Amygdala (tissue), 56 donors: ENCODE data around the gene SLC66A1.

Experiments used
- DNase-seq, 56 donors: peaks; one replicate each; lab custom pipeline; 2025; lab: John Stamatoyannopoulos, UW

Gene SLC66A1

DNA sequence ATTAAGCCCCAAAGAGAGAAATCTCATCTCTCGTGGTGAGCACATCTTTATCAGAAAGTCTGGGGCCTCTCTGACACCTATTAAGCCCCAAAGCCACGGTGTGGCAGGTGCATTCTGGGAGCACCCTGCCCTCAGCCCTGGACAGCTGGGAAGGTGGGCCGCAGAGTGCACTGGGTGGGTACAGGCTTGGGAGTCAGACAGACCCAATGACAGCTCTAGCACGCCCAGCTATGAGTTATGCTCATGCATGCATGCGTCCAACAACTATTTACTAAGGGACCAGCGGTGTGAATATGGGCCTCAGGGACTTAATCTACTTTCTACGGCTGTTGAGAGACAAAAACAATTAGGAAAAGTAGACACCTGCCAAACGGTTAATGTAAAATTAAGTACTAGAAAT lies 46.6 kb downstream of the SLC66A1 start:
- no peak for DNase-seq

DNA sequence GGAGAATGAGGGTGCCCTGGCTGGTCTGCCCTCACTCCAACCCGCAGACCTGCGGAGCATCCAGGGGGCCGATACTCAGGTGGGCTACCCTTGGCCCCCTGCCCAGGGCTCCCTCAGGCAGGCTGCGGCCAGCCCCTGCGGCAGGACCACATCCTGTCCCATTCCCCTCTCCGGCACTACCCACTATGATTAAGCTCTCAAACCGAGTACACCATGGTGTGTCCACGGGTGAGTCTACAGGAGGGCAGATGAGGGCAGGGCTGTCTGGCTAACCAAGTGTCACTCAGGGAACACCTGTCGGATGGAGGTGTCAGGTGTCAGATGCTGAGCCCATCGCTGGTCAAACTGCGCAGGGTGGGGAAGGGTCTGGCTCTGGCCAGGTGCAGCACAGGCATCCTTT lies 47.2 kb downstream of the SLC66A1 start:
- no peak for DNase-seq

DNA sequence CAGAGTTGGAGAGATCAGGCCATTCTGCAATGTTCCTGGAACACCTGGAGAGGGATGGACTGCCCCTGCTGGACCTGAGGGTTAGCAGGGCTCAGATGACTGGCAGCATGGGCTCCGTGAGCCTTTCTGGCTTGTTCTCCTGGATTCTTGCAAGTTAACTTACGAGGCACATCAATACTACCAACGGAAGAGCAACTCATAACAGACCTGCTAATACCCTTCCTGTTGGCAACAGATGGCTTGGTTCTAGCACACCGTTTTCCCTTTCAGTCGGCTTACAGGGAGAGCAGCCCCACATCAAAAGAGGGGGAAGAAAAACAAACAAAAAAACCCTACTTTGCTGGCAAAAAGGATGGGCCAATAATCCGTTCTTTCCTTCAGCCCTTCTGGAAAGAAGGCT lies 47.9 kb downstream of the SLC66A1 start:
- DNase-seq: no peak

DNA sequence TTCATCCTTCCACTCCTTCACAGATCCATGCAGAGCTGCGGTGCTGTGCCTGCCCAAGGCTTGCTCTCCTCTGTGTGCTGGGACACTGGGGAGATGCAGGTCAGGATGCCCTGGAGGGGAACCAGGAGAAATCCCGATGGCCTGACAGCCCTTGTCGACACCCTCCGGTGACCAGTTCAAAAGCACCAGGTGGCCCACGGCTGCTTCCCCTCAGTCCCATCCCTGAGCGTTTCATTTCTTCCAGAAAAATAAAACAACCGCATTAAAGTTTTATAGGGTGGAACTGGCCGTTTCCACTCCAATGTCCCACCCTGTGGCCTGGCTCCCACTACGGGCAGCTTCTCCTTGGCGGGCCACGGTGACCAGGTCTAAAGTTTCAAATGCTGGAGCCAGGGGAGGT lies 48.3 kb downstream of the SLC66A1 start:
- no peak for DNase-seq

DNA sequence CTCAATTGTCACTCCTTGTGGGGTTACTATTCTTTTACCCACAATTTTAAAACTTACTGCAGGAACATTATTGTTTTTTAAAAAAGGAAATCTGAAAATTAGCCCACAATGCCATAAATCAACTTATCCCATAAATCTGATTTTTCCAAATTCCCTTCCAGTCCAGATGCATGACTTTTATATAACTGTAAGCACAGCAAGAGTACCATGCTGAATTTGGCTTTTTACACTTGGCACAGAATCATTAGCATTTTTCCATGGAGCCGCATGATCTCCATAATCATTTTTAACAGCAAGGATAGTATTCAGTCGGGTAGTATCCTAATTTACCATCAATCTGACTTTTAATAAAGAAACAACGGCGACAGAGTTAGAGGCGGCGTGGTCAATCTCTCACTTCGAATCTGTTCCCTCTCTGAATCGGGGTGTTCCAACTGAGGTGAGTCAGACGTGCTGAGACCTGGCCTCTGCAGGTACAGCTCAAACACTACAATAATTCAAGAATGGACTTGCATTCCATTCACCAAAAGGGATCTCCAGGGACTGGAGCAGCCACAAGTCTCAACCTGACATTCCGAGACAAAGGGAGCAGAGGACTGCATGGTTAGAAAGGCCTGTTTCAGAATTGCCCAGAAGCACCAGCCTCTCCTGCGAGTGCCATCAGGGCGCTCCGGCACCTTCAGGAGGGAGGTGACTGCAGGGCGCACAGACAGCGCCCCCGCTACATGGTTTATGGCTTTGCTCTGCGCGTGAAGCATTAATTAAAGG lies 48.9 kb downstream of the SLC66A1 start:
- no peak for DNase-seq

DNA sequence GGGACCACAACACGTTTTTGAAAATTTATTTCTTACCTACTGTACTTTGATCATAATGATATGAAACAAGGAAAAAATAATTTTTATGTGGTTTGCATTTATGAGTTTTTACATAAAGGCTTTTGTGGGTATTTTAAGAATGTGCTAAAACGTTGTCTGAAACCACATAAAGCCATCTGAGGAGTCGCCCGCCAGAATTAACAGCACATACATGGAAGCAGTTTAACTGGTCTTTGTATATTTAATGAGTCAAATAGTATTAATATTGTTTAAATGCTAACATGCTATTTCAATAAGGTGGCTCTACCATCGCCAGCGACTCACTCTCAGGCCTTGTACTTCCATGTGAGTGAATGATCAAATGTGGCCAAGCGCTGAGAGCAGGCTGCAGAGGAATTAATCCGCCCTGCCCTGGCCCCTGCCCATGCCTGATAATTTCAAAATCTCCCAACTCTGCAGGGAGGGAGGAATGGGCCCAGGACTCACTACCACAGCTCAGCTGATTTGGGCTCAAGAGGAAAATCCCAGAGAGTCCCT lies 49.6 kb downstream of the SLC66A1 start:
- DNase-seq: no peak

DNA sequence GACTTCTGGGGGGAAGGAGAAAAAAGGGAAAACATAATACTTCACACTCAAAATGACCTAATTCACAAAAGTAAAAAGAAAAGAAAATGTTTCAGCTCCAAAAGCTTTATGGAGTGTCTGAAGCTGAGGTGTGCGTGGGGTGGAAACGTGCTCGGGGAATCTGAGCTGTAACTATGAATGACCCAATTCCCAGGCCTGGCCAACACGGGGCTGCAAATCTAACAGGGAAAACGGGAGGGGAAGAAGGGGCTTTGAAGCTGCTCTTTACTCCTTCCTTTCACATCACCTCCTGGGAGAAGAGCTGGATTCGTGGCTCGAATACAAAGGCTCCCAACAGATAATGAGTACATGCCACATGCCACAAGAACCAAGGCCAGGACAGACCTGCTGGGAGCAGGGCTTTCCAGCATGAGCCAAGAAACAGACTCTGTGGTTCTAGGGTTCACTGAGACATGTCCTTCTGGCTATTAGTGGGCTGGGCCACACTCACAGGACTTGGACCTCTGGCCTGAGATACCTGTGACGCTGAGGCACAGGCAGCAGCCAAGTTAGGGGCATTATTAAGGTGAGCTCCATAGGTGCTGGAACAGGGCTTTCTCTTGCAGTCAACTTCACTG lies 51.5 kb downstream of the SLC66A1 start:
- DNase-seq: no peak

DNA sequence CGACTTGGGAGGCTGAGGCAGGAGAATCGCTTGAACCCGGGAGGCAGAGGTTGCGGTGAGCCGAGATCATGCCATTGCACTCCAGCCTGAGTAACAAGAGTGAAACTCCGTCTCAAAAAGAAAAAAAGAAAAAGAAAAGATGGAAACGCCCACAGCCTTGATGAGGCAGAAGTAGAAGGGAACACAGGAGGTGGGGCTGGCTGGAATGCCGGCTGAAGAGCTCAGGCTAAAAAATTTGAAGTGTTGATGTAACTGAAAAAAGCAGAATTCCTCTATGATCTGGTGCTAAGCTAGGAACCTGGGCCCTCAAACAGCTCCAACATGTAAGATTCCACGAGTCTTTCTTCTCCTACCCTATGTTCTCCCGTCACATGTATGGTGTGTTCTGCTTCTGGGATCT lies 53.6 kb downstream of the SLC66A1 start:
- DNase-seq: no peak

DNA sequence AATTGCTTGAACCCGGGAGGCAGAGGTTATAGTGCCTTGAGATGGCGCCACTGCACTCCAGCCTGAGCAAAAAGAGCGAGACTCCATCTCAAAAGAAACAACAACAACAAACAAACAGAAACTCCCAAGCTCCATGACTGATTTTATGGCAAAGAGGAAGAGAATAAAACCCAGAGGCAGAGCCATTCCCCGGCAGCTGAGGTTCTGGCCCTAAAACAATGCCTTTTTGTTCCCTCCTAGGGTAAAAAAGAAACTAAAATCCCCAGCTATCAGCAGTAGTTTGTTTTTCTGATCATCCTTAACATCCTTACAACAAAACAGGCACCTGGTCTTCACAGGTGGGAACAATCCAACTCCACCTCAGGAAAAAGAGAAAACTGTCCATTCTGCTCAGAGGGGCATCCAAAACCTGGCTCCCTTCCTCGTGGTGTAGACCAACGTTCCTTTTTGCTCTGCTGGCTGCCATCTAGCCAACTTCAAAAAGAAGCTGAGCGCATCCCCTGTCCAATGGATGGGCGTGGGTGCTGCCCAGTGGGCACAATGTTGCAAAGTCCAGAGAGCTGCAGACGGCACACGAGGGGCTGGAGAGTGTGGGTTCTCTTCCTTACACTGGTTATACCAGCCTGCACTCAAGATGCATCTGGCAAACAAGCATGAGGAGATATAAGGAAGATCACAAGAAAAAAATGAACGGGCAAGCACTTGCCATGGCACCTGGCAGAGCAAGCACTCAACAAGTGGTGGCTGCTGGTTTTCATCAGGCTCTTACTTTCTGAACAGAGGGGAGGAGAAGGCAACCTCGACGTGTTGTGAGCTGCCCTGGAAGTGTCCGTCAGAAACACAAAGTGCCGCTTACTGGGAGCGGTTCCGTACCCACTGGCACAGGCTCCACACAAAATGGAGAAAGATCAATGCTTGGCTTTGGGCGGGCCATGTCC lies 54.7 kb downstream of the SLC66A1 start:
- peak in 7 of 56 donors; percentile 9 to 41 (median 17) for DNase-seq

DNA sequence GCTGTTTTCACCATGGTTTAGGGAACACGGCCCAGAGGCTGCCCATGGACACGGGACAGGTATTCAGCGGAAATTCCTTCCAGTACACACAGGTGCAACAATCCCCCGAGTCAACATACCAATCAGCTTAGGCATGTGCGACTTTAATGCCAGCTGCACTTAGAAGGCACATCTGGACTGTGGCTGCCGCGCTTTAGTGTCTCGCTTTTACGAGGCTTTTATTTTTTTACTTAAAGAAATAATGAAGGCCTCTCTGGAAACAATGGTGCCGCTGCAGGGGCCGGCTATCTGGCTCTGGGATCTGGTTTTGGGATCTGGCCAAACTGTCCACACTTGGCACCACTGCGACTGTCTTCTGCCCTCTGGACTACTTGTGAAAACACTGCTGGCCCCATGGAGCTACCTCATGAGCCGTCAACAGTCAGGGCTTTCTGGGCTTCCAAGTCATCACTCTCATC lies 55.5 kb downstream of the SLC66A1 start:
- DNase-seq: peak in 4 of 56 donors; percentile 11 to 59 (median 27)

DNA sequence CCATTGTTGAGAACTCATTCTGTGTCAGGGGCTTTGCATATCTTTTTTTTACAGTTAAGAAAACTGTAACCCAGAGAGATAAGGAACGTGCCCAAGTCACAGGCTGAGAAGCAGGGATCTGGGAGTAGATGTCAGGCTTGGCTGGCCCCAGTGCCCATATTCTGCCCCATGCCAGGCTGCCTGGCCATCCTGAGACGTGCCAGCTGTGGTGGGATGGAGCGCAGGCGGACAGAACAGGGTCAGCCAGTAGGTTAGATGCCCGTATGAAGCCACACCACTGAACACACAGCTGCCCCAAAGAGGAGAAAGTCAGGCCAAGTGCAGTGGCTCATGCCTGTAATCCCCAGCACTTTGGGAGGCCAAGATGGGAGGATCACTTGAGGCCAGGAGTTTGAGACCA lies 55.9 kb downstream of the SLC66A1 start:
- no peak for DNase-seq

DNA sequence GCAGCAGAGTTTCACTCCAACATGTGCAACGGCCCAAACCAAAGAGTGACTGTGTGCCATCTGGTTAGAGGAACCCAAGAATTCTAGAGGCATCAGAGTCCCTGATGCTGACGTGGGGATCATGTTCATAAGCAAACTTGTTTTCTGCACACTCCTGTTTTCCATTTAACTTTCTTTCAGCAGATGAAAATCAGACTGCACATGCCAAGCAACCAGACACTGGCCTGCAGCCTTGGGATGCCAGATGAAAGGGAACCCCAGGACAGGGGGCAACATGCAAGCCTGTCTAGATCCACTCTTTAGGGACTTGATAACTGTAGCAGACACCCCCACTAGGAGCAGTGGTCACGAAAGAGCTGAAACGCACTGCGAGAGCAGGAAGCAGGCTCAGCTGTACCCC lies 56.8 kb downstream of the SLC66A1 start:
- DNase-seq: no peak

DNA sequence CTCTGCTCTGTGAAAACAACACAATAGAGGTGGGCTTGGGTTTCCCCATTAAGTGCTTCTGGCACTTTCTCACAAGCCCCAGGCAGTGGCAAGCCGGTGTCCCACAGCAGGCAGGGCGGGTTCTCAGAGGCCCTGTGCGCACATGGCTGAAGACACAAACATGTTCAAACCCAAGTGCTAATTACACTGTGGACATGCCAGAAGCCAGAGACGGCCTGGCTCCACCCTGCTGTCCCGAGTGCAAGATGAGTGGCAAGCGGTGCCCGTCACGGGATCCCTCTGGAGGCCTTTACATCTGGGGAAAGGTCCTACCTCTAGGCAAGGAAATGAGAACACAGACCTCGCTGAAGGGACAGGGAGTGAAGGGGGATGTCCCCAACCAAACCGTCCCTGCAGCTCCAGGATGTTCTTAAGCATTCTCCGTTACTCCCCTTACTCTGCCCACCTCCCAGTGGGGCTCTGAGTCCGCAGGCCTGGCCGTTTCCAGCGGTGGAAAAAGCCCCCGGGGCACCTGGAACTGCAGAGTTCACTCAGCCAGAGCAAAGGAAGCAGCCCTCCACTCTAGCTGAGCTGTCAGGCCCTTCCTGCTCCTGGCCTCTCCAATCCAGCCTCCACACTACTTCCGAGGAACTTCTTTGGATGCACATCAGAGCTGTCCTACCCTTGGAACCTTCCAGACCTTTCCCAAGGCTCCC lies 57.4 kb downstream of the SLC66A1 start:
- no peak for DNase-seq

DNA sequence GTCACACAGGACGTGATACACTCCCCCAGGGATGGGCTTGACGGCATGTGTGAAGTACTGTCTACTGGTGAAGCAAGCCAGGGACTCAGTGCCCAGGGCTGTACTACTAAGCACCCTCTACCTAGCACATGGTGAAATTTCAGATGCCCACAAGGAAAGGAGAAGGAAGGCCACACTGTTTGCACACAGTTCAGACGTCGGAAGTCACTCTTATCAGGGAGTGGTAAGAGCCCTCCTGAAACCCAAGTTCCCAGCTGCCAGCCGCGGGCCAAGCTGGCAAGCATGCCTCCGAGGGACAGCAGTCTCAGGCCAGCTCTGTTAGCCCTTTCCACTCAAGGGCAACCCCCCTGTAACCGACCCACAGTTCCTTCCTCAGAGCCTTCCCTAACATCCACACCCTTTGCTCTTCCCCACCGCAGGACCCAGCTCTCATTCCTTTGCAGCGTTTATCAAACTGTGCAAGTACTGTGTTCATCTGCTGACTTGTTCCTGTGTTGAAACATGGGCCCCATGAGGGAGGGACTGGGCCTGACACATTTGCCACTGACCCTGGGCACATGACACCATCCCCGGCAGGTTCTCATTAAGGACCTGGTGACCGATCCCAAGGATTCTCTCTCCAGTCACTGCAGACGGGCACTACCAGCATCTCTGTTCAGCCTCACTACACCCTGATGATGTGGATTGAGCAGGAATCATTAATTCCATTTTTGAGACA lies 58.5 kb downstream of the SLC66A1 start:
- no peak for DNase-seq

DNA sequence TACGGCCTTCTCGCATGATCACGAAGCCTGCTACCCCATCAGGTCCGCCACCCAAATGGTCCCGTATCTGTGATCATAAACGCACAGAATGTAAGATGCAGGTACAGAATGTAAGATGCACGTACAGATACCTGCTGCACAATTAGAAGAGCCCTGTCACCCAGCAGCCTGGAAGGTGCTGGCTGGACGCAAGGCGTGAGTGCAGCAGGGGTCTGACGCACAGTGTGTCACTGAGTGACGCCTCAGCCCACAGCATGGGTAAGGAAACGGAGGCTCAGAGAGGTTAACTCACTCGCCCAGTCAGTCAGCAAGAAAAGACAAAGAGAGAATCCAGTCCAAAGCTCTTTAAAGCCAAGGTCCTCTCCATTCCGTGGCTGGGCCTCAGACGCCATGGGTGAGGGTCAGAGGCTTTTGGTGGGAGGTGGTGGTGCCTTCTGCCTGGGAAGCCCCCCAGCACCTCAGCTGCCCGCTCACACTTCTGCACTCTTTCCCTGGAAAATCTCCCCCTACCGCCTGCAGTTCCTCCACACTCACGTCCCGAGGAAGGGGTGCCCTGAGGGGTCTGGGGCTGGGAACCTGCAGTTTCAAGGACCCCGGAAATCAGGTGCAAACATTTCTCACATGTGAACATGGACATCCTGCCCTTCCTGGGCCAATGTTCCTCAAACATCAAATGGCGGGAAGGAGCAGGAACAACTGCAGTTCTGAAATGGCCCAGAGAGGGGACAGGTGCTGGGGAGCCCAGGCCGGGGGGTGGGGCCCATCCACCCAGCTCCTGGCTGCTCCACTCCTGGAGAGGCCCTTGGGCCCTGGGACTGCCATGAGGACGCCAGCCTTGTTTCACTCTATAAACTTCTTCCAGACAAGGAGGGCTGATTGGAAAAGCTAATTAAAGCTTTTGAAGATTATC lies 59.4 kb downstream of the SLC66A1 start:
- DNase-seq: no peak

DNA sequence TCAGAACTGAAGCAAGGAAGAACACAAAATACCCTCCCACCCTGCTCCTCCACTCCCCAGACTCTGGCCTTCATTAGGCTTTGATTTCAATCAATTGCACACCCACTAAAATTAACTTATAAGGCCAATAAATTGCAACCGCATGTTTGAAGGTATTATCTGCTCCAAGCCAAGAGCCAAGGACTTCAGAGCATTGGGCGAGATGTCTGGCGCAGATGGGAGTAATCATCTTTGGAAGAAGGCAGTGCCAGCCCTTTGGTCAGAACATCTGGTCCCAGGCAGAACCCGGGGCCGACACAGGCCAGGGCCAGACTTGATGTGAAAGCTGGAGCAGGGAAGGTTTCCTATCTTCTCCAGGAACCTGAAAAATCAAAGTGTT lies 60.0 kb downstream of the SLC66A1 start:
- no peak for DNase-seq

DNA sequence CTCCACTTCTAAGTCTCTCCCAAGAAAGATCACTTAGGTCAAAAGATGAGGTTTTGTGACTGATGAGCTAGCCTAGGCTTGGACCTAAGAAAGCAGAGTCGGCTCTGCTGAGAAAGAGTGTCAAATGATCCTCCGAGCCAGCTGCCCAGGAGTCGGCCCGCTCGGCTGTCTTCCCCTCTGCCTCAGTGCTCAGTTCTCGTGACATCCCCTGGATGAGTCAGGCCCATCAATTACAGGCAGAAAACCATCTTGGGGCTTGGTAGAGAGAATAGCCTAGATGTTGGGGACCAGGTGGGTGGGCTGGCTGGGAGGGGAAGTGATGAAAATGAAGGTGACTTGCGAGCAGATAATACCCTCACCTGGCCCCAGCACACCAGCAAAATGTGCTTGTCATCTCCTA lies 60.5 kb downstream of the SLC66A1 start:
- no peak for DNase-seq

DNA sequence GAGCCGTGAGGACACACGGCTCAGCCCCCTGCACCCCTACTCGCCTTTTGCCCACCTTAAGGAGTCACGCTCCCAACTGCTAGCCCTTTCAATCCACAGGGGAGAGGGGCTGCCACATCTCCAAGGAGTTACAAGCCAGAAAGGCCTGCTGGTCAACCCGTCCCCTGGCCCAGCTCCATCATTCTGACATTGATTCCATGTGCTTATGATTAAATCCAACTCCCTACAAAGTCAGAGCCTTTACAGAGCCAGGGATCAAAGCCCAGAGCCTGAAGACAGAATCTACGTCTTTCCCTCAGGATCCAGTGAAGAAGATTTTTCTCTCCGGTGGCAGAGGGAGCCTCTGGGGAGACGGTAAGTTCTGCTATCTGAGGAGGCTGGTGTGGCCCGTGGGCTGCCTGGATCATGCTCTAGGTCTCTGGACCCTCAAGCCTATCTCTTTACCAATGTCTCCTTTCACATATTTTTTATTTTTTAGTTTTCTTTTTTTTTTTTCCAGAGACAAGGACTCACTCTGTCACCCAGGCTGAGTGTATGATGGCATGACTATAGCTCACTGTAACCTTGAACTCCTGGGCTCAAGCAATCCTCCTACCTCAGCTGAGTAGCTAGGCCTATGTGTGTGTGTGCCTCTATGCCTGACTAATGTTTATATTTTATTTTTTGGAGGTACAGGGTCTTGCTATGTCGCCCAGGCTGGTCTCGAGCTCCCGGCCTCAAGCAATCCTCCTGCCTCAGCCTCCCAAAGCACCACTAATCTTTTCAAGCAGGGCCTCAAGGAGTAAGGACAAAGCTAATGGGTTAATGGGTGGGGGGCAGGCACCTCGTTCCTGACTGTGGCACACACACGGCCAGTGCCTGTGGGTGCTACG lies 61.3 kb downstream of the SLC66A1 start:
- no peak for DNase-seq
